Measurements from ENCODE around the gene MAP7D2. TPM values are rescaled to one million over a fixed set of nuclear protein-coding genes. Genes with fewer than 3 reads are reported as not detected.
"Not testable (repeated sequence)": the region's sequence is repeated elsewhere in the genome, so short reads cannot be mapped to it uniquely, and the experiment has no call there.

Gene MAP7D2
- polyA plus RNA-seq = 1 to 10 TPM; 2.0 to 4.2 (median 2.2) TPM
- long read RNA-seq, donor 1, partial matches to known transcripts = 6 of 7 reads
- long read RNA-seq, donor 1, other reads (novel, unspliced or antisense) = 0 of 7 reads
- long read RNA-seq, donor 2 = 0 reads
- long read RNA-seq, donor 3 = 0 reads
- long read RNA-seq, donor 4 = 0 reads
- long read RNA-seq, donor 5 = 0 reads
- long read RNA-seq, donor 6 = 0 reads
- long read RNA-seq, donor 7 = 0 reads
- long read RNA-seq, donor 8 = 0 reads
- long read RNA-seq, donor 9 = 0 reads
- long read RNA-seq, donor 10 = 0 reads

DNA sequence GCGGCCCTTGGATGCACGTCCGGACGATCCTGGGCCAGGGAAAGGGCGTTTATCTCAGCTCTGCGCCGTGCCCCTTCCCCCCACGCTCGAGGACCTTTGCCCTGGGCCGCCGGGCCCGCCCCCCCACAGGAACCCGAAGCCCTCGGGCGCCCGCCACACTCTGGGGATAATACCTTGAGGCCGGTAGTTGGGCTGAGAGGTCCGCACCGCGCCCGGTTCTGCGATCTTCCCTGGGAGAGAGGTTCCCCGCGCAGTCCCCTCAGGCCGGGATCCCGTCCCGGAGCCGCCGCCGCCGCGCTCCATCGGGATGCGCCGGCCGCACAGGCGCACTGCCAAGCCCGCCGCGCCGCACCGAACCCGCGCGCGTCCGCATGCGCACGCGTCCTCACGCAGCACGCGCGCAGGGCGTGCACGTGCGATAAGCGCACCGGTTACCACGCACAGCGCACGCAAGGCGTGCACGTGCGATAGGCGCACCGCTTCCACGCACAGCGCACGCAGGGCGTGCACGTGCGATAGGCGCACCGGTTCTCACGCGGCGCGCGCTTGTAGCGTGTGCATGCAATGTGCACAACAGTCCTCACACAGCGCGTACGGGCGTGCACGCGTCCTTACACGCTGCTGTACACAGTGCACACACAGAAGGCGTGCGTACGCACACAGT, at the start of gene MAP7D2:
MAP7D2 (minus strand) TSS at position 331 of the 664 bp plus-strand sequence; CDS start at position 303, 28 bp downstream.
- no peaks in the 10 kb centered on the region for H3K36me3 ChIP-seq (ENCODE audit: control insufficient read depth in 3 of 3, insufficient read depth in 2 of 3, low read depth in 1 of 3, low read length in 3 of 3)
- FAIRE-seq (no peak), DNase-seq (peak in 1 of 2 donors; percentile 39)
- no peaks in the 10 kb centered on the region for H3K4me1 ChIP-seq (ENCODE audit: control insufficient read depth in 3 of 3, insufficient read depth in 2 of 3, low read depth in 1 of 3, low read length in 2 of 3)
- H3K4me3 ChIP-seq (ENCODE audit: low read depth in 1 of 3, low read length in 3 of 3) = peak within 1 kb of the TSS in 2 of 3 donors; percentile 27 to 42
- peaks cover 4 to 13% (median 4%) of the 10 kb centered on the region in 3 donors for H3K27me3 ChIP-seq (ENCODE audit: control insufficient read depth in 3 of 3, insufficient read depth in 3 of 3, low read length in 3 of 3)
- 16 to 53% (median 29%) methylated on average over 51 to 91 of the region's 91 CpGs for WGBS, 3 donors
- no peak within 1 kb of the TSS for H3K27ac ChIP-seq (ENCODE audit: low read depth in 1 of 3, low read length in 2 of 3)
- peaks cover 0 to 7% of the 10 kb centered on the region in 2 donors for H3K9me3 ChIP-seq (ENCODE audit: control insufficient read depth in 2 of 2, insufficient read depth in 1 of 2, low read depth in 1 of 2, low read length in 1 of 2)

DNA sequence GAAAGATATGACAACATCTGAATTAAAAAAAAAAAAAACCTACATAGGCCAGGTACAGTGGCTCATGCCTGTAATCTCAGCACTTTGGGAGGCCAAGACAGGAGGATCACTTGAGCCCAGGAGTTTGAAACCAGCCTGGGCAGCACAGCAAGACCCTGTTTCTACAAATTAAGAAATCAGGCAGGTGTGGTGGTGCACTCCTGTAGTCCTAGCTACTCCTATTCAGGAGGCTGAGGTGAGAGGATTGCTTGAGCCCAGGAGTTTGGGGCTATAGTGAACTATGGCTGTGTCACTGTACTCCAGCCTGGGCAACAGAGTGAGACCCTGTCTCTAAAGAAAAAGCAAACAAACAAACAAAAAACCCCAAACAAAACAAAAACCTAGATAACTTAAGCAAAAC, 45.8 kb upstream of the MAP7D2 start:
- H3K4me1 ChIP-seq (ENCODE audit: control insufficient read depth in 3 of 3, insufficient read depth in 2 of 3, low read depth in 1 of 3, low read length in 2 of 3); DNase-seq; H3K27ac ChIP-seq (ENCODE audit: low read depth in 1 of 3, low read length in 2 of 3); H3K4me3 ChIP-seq (ENCODE audit: low read depth in 1 of 3, low read length in 3 of 3); H3K27me3 ChIP-seq (ENCODE audit: control insufficient read depth in 3 of 3, insufficient read depth in 3 of 3, low read length in 3 of 3); FAIRE-seq; H3K9me3 ChIP-seq (ENCODE audit: control insufficient read depth in 2 of 2, insufficient read depth in 1 of 2, low read depth in 1 of 2, low read length in 1 of 2): not testable (repeated sequence)
- peaks cover 0 to 18% (median 4%) of the 10 kb centered on the region in 3 donors for H3K36me3 ChIP-seq (ENCODE audit: control insufficient read depth in 3 of 3, insufficient read depth in 2 of 3, low read depth in 1 of 3, low read length in 3 of 3)

DNA sequence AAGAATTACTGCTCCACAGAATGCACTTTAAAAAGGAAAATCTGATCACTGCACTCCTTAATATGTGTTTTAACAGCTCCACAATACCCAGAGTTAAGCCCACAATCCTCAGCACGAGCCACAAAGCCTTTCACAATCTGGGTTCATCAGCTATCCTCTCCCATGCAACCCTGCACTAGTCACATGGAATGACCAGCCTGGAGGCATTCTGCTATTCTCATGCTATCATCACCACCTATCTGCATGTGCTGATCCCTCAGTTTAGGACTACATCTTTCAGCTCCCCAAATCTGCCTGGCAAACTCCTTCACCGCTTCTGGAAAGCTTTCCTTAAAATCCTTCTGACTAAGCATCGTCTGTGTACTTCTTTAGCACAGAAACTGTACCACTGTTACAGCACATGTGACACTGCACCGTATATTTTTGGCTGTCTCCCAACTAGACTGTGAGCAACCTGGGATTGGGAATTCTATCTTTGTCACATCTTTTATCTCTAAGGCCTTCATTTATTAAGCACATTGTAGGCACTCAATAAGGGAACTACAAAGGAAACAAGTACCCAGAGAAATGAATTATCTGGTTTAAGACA, 43.2 kb upstream of the MAP7D2 start:
- no peaks in the 10 kb centered on the region for H3K27me3 ChIP-seq (ENCODE audit: control insufficient read depth in 3 of 3, insufficient read depth in 3 of 3, low read length in 3 of 3)
- peaks cover 5 to 27% (median 7%) of the 10 kb centered on the region in 3 donors for H3K36me3 ChIP-seq (ENCODE audit: control insufficient read depth in 3 of 3, insufficient read depth in 2 of 3, low read depth in 1 of 3, low read length in 3 of 3)
- no peak for DNase-seq
- no peak overlapping the region for H3K27ac ChIP-seq (ENCODE audit: low read depth in 1 of 3, low read length in 2 of 3)
- H3K4me3 ChIP-seq (ENCODE audit: low read depth in 1 of 3, low read length in 3 of 3) = no peak overlapping the region
- 71 to 83% (median 76%) methylated on average over 4 of the region's 4 CpGs for WGBS, 3 donors
- H3K9me3 ChIP-seq (ENCODE audit: control insufficient read depth in 2 of 2, insufficient read depth in 1 of 2, low read depth in 1 of 2, low read length in 1 of 2) = no peaks in the 10 kb centered on the region
- FAIRE-seq = no peak
- H3K4me1 ChIP-seq (ENCODE audit: control insufficient read depth in 3 of 3, insufficient read depth in 2 of 3, low read depth in 1 of 3, low read length in 2 of 3) = no peaks in the 10 kb centered on the region

DNA sequence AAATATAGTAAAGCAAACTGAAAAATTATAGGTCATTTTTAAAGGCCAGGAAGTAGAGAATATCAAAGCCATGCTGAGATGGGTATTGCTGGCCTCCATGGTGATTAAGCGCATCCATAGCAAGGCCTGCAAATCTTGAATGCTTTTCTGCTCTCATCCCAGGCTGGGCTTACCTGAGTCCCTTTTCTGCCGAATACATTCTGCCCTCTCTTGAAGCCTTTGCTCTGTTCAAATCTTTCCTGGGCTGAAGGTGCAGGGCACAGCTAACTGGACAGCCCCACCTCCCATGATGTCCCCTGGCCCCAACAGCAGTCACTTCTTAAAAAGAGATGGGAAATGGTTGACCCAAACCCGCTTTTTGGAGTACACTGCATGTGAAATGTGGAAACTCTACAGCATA, 35.0 kb upstream of the MAP7D2 start:
- Histone ChIP-seq H3K4me3 (ENCODE audit: low read depth in 1 of 3, low read length in 3 of 3) (no peak overlapping the region), H3K4me1 (ENCODE audit: control insufficient read depth in 3 of 3, insufficient read depth in 2 of 3, low read depth in 1 of 3, low read length in 2 of 3) (no peaks in the 10 kb centered on the region), H3K27me3 (ENCODE audit: control insufficient read depth in 3 of 3, insufficient read depth in 3 of 3, low read length in 3 of 3) (no peaks in the 10 kb centered on the region), H3K9me3 (ENCODE audit: control insufficient read depth in 2 of 2, insufficient read depth in 1 of 2, low read depth in 1 of 2, low read length in 1 of 2) (no peaks in the 10 kb centered on the region), H3K27ac (ENCODE audit: low read depth in 1 of 3, low read length in 2 of 3) (no peak overlapping the region), H3K36me3 (ENCODE audit: control insufficient read depth in 3 of 3, insufficient read depth in 2 of 3, low read depth in 1 of 3, low read length in 3 of 3) (peaks cover 5 to 13% (median 7%) of the 10 kb centered on the region in 3 donors)
- 84 to 98% (median 97%) methylated on average over 3 of the region's 3 CpGs for WGBS, 3 donors
- FAIRE-seq (no peak), DNase-seq (no peak)

DNA sequence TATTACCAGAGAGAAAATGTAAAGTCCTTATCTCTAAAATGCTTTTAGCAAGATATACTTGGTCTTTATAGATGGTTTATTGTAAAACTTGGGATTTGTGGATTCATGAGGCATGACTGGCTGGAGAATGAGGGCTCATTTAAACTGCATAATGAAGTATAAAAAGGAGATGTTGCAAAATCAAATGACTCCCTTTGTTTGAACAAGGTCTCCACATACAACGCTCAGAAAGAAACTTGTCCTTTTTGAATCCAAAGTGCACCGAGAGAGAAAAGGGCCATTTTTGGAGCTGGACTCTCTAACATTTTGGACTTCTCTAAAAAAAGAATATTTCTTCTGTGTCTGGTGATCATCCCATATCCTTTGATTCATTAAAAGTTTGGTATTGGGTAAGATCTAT, 32.6 kb upstream of the MAP7D2 start:
- no peak for FAIRE-seq
- Histone ChIP-seq H3K4me1 (ENCODE audit: control insufficient read depth in 3 of 3, insufficient read depth in 2 of 3, low read depth in 1 of 3, low read length in 2 of 3) (no peaks in the 10 kb centered on the region), H3K9me3 (ENCODE audit: control insufficient read depth in 2 of 2, insufficient read depth in 1 of 2, low read depth in 1 of 2, low read length in 1 of 2) (no peaks in the 10 kb centered on the region), H3K27ac (ENCODE audit: low read depth in 1 of 3, low read length in 2 of 3) (no peak overlapping the region), H3K27me3 (ENCODE audit: control insufficient read depth in 3 of 3, insufficient read depth in 3 of 3, low read length in 3 of 3) (no peaks in the 10 kb centered on the region), H3K4me3 (ENCODE audit: low read depth in 1 of 3, low read length in 3 of 3) (no peak overlapping the region), H3K36me3 (ENCODE audit: control insufficient read depth in 3 of 3, insufficient read depth in 2 of 3, low read depth in 1 of 3, low read length in 3 of 3) (peaks cover 0 to 3% (median 2%) of the 10 kb centered on the region in 3 donors)
- WGBS, 3 donors = 84 to 88% (median 85%) methylated on average over 2 of the region's 2 CpGs
- DNase-seq = no peak

DNA sequence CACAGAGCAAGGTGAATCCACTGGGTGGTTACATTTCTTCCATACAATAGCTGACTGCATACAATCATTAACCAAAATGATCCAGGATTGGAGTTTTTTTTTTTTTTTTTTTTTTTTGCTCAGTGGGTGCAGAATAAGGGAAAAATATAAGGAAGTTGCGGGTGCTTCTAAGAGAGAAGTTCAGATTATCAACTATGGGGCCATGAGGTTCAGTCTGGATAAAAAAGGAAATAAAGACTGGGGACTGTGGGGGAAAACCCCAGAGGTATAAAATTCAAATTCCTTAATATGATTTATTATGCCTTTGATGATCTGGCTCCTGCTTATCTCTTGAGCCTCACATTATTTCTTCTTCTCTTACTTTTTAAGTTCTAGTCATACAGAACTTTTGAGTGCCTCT, 30.9 kb upstream of the MAP7D2 start:
- H3K36me3 ChIP-seq (ENCODE audit: control insufficient read depth in 3 of 3, insufficient read depth in 2 of 3, low read depth in 1 of 3, low read length in 3 of 3) = peaks cover 0 to 3% (median 2%) of the 10 kb centered on the region in 3 donors
- FAIRE-seq (no peak), DNase-seq (no peak)
- no peak overlapping the region for H3K27ac ChIP-seq (ENCODE audit: low read depth in 1 of 3, low read length in 2 of 3)
- H3K9me3 ChIP-seq (ENCODE audit: control insufficient read depth in 2 of 2, insufficient read depth in 1 of 2, low read depth in 1 of 2, low read length in 1 of 2) = no peaks in the 10 kb centered on the region
- H3K27me3 ChIP-seq (ENCODE audit: control insufficient read depth in 3 of 3, insufficient read depth in 3 of 3, low read length in 3 of 3) = no peaks in the 10 kb centered on the region
- no peaks in the 10 kb centered on the region for H3K4me1 ChIP-seq (ENCODE audit: control insufficient read depth in 3 of 3, insufficient read depth in 2 of 3, low read depth in 1 of 3, low read length in 2 of 3)
- H3K4me3 ChIP-seq (ENCODE audit: low read depth in 1 of 3, low read length in 3 of 3) = no peak overlapping the region
- WGBS, 3 donors = 11 to 52% (median 32%) methylated on average over 1 of the region's 1 CpG

DNA sequence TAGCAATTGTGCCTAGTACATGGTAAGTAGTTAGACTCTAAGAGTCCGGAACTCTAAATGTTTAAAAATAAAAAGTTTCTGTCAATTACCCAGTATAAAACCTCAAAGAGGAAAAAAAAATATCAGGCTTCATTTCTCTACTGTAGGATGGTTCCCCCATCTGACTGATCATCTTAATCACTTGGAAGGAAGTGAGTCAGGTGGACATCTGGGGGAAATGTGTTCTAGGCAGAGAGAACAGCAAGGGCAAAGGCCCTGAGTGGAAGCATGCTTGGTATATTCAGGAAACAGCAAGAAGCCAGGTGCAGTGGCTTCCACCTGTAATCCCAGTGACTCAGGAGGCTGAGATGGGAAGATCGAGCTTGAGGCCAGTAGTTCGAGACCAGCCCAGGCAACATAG, 27.8 kb upstream of the MAP7D2 start:
- Histone ChIP-seq H3K9me3 (ENCODE audit: control insufficient read depth in 2 of 2, insufficient read depth in 1 of 2, low read depth in 1 of 2, low read length in 1 of 2) (no peaks in the 10 kb centered on the region), H3K27me3 (ENCODE audit: control insufficient read depth in 3 of 3, insufficient read depth in 3 of 3, low read length in 3 of 3) (no peaks in the 10 kb centered on the region), H3K4me3 (ENCODE audit: low read depth in 1 of 3, low read length in 3 of 3) (no peak overlapping the region), H3K27ac (ENCODE audit: low read depth in 1 of 3, low read length in 2 of 3) (no peak overlapping the region), H3K36me3 (ENCODE audit: control insufficient read depth in 3 of 3, insufficient read depth in 2 of 3, low read depth in 1 of 3, low read length in 3 of 3) (no peaks in the 10 kb centered on the region), H3K4me1 (ENCODE audit: control insufficient read depth in 3 of 3, insufficient read depth in 2 of 3, low read depth in 1 of 3, low read length in 2 of 3) (peaks cover 0 to 2% (median 0%) of the 10 kb centered on the region in 3 donors)
- DNase-seq (no peak), FAIRE-seq (no peak)
- 70 to 82% (median 78%) methylated on average over 3 of the region's 3 CpGs for WGBS, 3 donors

DNA sequence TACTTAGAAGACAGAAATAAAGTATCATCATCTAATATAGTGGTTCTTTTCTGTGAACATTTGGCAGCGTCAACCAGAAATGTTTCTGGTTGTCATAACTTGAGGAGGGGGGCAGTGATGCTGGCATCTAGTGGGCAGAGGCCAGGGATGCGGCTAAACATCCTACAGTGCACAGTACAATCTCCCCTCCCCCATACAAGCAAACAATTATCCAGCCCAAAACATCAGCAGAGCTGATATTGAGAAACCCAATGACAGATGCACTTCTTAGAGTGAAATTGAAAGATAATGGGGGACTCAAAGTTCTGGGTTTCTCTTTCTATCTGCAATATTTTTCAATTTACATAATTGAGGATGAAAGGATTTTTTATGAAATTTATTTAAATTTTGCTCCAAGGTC, 26.9 kb upstream of the MAP7D2 start:
- DNase-seq = no peak
- Histone ChIP-seq H3K4me1 (ENCODE audit: control insufficient read depth in 3 of 3, insufficient read depth in 2 of 3, low read depth in 1 of 3, low read length in 2 of 3) (peaks cover 0 to 8% (median 4%) of the 10 kb centered on the region in 3 donors), H3K9me3 (ENCODE audit: control insufficient read depth in 2 of 2, insufficient read depth in 1 of 2, low read depth in 1 of 2, low read length in 1 of 2) (no peaks in the 10 kb centered on the region), H3K27me3 (ENCODE audit: control insufficient read depth in 3 of 3, insufficient read depth in 3 of 3, low read length in 3 of 3) (no peaks in the 10 kb centered on the region), H3K27ac (ENCODE audit: low read depth in 1 of 3, low read length in 2 of 3) (peak overlapping the region in 1 of 3 donors; percentile 38), H3K36me3 (ENCODE audit: control insufficient read depth in 3 of 3, insufficient read depth in 2 of 3, low read depth in 1 of 3, low read length in 3 of 3) (peaks cover 0 to 2% (median 0%) of the 10 kb centered on the region in 3 donors), H3K4me3 (ENCODE audit: low read depth in 1 of 3, low read length in 3 of 3) (no peak overlapping the region)
- FAIRE-seq = no peak
- WGBS, 3 donors = 60 to 86% (median 66%) methylated on average over 2 of the region's 2 CpGs
